ENCODE data around the gene ZFYVE21.

Gene ZFYVE21

DNA sequence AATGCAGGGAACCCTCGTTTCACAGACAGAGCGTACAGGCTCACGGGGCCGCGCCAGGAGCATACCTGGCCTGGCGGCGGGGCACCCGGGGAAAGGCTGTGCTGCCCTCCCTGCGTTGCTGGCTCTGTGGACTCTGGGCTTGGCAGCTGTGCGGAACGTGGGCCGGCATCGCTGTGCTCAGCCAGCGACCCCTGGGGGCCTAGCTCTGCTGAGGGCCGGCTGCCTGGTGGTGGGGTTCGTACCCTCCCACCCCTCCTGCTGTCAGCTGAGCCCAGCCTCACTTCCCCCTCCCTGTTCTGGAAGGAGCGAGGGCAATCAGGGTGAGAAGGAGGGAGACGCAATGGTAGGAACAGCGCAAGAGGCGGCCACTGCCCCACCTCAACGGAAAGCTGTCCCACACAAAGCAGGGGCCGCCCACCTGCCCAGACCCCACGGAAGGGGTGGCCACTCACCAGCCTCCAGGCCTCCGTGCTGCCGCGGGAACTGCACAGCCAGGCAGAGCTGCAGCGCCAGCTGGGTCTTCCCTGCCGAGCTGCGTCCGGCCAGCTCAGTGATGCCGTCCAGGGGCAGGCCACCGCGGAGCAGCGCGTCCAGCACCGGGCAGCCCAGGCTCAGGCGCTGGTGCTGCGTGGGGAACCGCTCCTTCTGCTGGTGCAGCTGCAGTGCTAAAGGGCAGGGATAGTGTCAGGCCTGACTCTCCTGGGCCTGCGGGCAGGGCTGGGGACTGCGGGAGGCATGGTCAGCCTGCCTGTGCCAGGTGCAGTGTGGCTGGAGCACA, 8.9 kb upstream of the ZFYVE21 start:
- TF ChIP-seq, protein P1, sequence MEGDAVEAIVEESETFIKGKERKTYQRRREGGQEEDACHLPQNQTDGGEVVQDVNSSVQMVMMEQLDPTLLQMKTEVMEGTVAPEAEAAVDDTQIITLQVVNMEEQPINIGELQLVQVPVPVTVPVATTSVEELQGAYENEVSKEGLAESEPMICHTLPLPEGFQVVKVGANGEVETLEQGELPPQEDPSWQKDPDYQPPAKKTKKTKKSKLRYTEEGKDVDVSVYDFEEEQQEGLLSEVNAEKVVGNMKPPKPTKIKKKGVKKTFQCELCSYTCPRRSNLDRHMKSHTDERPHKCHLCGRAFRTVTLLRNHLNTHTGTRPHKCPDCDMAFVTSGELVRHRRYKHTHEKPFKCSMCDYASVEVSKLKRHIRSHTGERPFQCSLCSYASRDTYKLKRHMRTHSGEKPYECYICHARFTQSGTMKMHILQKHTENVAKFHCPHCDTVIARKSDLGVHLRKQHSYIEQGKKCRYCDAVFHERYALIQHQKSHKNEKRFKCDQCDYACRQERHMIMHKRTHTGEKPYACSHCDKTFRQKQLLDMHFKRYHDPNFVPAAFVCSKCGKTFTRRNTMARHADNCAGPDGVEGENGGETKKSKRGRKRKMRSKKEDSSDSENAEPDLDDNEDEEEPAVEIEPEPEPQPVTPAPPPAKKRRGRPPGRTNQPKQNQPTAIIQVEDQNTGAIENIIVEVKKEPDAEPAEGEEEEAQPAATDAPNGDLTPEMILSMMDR (IDR thresholded peaks at IDR 0.05; ENCODE audit: low read length, missing control alignments), result no peak
- H3K4me3 ChIP-seq (replicated peaks; ENCODE audit: low read depth, low read length), result no peak overlapping the region
- DNase-seq (ENCODE audit: low read depth), result no peak

DNA sequence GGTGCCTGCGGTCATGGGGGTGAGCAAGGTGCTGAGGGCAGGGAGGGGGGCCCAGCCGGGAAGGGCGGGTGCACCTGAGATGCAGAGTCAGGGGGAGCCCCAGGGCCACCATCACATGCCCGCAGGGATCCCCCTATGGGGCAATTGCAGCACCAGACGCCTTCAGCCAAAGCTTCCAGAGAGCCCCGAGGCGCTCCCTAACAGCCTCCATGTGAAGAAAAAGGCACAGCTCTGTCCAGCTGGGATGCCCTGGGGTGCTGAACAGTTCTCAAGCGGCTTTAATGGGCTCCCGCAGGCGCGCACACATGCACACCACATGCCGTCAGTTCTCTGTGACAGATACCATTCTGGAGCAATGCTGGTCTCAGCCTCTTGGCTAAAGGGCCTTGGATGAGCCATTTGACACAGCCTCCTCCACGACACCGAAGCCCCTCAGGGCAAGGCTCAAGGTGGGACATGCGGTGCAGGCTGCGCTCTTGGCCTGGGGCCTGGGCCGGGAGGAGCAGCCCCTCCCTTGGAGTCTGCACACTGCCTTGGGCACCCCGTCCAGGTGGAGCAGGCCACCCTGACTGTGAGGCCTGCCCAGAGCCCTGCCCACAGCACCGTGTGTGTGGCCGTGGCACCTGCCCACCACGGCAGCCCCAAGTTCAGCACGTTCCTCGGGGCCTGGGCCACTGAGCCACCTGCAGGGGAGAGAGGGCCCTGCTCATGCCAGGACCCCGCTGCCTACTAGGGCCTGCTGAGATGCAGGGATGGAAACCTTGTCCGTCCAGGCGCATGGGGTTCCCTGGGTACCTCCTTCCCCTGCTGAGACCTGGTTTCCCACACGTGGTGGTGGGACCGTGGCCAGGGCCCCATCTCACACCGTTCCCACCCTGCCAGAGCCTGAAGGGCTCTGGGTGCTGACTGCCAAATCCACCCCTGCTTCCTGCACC, 8.0 kb upstream of the ZFYVE21 start:
- no peak for DNase-seq (ENCODE audit: low read depth)
- TF ChIP-seq, protein P1 (IDR thresholded peaks at IDR 0.05; ENCODE audit: low read length, missing control alignments), result no peak
- H3K4me3 ChIP-seq (replicated peaks; ENCODE audit: low read depth, low read length), result no peak overlapping the region

DNA sequence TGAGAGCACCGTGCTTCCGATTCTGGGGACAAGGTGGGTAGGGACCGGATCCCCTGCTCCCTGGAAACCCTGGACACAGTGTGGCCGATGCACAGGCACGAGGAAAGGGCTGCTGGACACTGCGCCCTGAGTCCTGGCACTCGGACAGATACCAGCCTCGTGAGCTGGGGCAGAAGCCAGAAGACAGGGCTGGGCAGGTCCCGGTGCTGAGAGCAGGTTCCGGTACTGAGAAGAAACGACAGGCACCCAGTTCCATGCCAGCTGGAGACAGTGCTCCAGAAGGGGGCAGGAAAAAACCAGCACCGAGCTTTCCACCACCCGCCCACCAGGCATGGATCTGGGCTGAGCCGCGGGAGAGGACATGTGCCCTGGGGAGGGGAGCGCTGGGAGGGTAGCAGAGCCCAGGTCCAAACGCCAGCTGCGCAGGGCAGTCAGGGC, 6.8 kb upstream of the ZFYVE21 start:
- TF ChIP-seq, protein P1 (IDR thresholded peaks at IDR 0.05; ENCODE audit: low read length, missing control alignments), result no peak
- H3K4me3 ChIP-seq (replicated peaks; ENCODE audit: low read depth, low read length), result no peak overlapping the region
- DNase-seq (ENCODE audit: low read depth), result no peak

DNA sequence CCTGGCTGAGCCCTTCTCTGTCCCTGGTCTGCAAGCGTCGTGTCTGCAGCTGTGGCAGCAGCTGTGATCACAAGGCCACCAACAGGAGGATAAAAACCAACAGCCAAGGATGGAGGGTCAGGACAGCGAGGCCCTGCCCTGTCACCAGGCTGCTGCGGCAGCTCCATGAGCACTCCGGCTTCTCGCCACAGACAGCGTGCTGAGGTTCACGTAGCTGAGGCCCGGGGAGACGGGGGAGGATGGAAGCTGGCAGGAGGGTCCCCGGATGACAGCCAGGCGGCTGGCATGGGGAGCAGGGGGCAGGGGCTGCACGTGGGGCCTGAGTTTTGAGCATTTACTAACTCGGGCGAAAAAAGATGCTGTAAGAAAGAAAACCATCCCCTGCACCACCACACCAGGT, 5.8 kb upstream of the ZFYVE21 start:
- H3K4me3 ChIP-seq (replicated peaks; ENCODE audit: low read depth, low read length), result no peak overlapping the region
- TF ChIP-seq, protein P1 (IDR thresholded peaks at IDR 0.05; ENCODE audit: low read length, missing control alignments), result no peak
- no peak for DNase-seq (ENCODE audit: low read depth)

DNA sequence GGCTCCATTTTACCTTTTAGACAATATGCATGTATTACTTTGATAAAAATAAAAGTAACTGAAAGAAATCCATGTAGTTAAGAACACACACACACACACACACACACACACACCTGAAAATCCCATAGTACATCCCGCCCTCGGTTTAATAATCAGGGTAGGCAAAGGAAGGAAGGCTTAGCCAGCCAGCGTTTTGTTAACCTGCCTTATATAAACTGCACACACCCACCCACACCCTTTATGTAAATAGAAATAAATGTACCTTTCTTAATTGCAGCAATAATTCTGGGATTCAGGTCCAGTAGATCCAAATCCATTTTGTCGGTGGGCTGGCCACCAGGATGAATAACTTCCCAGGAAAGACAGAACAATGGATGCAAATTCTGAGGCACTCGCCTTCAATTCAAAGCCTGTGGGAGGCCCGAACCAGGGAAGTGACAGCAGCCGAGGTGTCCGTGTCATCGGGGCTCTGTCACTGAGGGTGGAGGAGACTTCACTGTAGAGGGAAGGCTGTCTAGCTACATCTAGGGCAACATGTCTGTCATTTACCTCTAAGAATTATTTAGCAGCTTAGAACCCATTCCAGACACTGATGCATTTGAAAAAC, 4.7 kb upstream of the ZFYVE21 start:
- no peak overlapping the region for H3K4me3 ChIP-seq (replicated peaks; ENCODE audit: low read depth, low read length)
- TF ChIP-seq, protein P1 (IDR thresholded peaks at IDR 0.05; ENCODE audit: low read length, missing control alignments), result no peak
- DNase-seq (ENCODE audit: low read depth), result no peak

DNA sequence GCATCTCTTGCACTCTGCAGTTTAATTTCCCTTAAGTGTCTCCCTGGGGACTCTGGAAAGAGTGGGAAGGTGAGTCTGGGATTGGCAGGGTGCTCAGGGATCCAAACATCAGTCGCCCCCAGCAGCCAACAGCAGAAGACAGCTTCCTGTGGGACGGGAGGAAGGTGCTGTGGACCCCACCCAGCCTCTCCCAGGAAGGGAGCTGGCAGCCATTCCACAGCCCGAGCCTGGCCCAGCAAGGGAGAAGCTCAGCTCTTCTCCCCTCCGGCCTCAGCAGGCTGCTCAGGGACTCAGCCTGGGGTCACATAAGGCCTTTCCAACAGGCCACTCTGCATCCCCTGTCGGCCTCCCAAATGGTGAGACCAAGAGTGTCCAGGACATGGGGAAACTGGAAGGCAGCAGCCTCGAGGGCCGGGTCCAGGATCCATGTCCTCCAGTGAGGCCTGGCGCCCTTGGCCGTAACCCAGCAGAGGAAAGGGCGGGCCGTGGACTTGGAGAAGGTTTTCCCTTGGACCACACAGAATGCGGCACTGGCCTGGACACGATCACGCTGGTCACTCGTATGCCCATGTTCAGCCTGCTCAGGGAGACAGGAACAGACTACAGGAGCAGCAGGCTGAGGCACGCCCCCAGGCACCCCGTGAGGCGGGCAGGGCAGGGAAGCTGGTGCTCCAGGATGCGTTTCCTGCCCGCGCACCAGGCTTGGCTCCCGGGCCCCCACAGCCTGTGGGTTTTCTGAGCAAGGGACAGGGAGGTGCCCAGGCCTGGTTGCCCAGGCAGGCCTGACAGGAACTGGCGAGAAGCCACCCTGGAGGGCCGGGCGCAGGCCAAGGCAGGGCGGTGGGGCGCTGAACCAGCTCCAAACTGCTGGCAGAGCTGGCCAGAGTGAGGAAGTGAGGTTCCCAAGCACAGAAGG, 3.8 kb upstream of the ZFYVE21 start:
- H3K4me3 ChIP-seq (replicated peaks; ENCODE audit: low read depth, low read length), result no peak overlapping the region
- TF ChIP-seq, protein P1 (IDR thresholded peaks at IDR 0.05; ENCODE audit: low read length, missing control alignments), result no peak
- DNase-seq (ENCODE audit: low read depth), result no peak
